Mesendoderm (in vitro differentiated cells): ENCODE data around the gene MYO6.

ENCODE experiments used
- DNase-seq: peaks from one replicate; pipeline ENCODE4 v3.0.0; 2013
- H2AK5ac ChIP-seq: 2 replicates; pipeline ENCODE4 v1.6.1; 2013; ENCODE audit warnings: low read length, inconsistent platforms
- H2BK120ac ChIP-seq: 2 replicates; pipeline ENCODE4 v1.6.1; 2013; ENCODE audit warnings: low read depth, mild to moderate bottlenecking, low read length, moderate library complexity, mixed read lengths
- H2BK15ac ChIP-seq: replicated peaks from 2 replicates; pipeline ENCODE4 v1.6.1; 2013; ENCODE audit warnings: low read depth, mild to moderate bottlenecking, moderate library complexity
- H2BK5ac ChIP-seq: 2 replicates; pipeline ENCODE4 v1.6.1; 2013; ENCODE audit warnings: low read length, inconsistent platforms
- H3K18ac ChIP-seq: 2 replicates; pipeline ENCODE4 v1.6.1; 2013; ENCODE audit warnings: mild to moderate bottlenecking, low read length, mixed read lengths
- H3K23ac ChIP-seq: one replicate; pipeline ENCODE4 v1.6.1; 2013; ENCODE audit warnings: low read length
- H3K27ac ChIP-seq: 2 replicates; pipeline ENCODE4 v1.5.1; 2013; ENCODE audit warnings: low read depth, mild to moderate bottlenecking, inconsistent platforms, low read length, moderate library complexity
- H3K27me3 ChIP-seq: 2 replicates; pipeline ENCODE4 v1.6.1; 2013; ENCODE audit warnings: low read length, control low read depth, mild to moderate bottlenecking, inconsistent platforms; ENCODE audit not compliant: insufficient read depth, poor library complexity
- H3K36me3 ChIP-seq: 2 replicates; pipeline ENCODE4 v1.6.1; 2013; ENCODE audit warnings: low read length, inconsistent platforms; ENCODE audit not compliant: control insufficient read depth, insufficient read depth
- H3K4ac ChIP-seq: one replicate; pipeline ENCODE4 v1.6.1; 2013; ENCODE audit warnings: low read depth, mild to moderate bottlenecking, low read length, moderate library complexity
- H3K4me1 ChIP-seq: 2 replicates; pipeline ENCODE4 v1.6.1; 2013; ENCODE audit warnings: low read depth, low read length, inconsistent platforms; ENCODE audit not compliant: control insufficient read depth
- H3K4me2 ChIP-seq: 2 replicates; pipeline ENCODE4 v1.6.1; 2013; ENCODE audit warnings: low read length
- H3K4me3 ChIP-seq: 2 replicates; pipeline ENCODE4 v1.5.1; 2013; ENCODE audit warnings: mild to moderate bottlenecking, low read length
- H3K56ac ChIP-seq: one replicate; pipeline ENCODE4 v1.6.1; 2013; ENCODE audit warnings: low read length
- H3K79me1 ChIP-seq: 2 replicates; pipeline ENCODE4 v1.6.1; 2013; ENCODE audit warnings: low read length, inconsistent platforms
- H3K79me2 ChIP-seq: 2 replicates; pipeline ENCODE4 v1.6.1; 2013; ENCODE audit warnings: mild to moderate bottlenecking, low read length; ENCODE audit not compliant: control insufficient read depth, insufficient read depth
- H3K9ac ChIP-seq: 2 replicates; pipeline ENCODE4 v1.6.1; 2013; ENCODE audit warnings: low read length, inconsistent platforms
- H4K5ac ChIP-seq: one replicate; pipeline ENCODE4 v1.6.1; 2013; ENCODE audit warnings: low read length
- H4K8ac ChIP-seq: one replicate; pipeline ENCODE4 v1.6.1; 2013; ENCODE audit warnings: low read depth, mild to moderate bottlenecking, control low read depth, low read length, moderate library complexity
- WGBS: extraction: QIAGEN DNeasy Blood & Tissue Kit; methylation state at CpG from one replicate; pipeline ENCODE4 v1.1.7; 2013; ENCODE audit warnings: low lambda C conversion rate, missing lambda C conversion rate; ENCODE audit not compliant: insufficient coverage; ENCODE audit errors: extremely low coverage; 5-methylcytosine and 5-hydroxymethylcytosine counted together

Gene MYO6

GRCh38 chr6:75757295-75757694 is 8.3 kb downstream of the MYO6 start:
- Histone ChIP-seq H3K4ac (no peak overlapping the region), H2BK5ac (no peak overlapping the region), H3K56ac (no peak overlapping the region), H4K5ac (no peak overlapping the region), H2AK5ac (no peak overlapping the region), H2BK120ac (no peak overlapping the region), H3K27me3 (no peaks in the 10 kb centered on the region), H3K27ac (no peak overlapping the region), H3K79me1 (no peaks in the 10 kb centered on the region), H3K18ac (no peak overlapping the region), H4K8ac (no peak overlapping the region), H3K36me3 (no peaks in the 10 kb centered on the region), H3K4me3 (no peak overlapping the region), H3K79me2 (no peaks in the 10 kb centered on the region), H3K4me2 (no peak overlapping the region), H2BK15ac (no peak overlapping the region), H3K4me1 (no peaks in the 10 kb centered on the region), H3K23ac (no peak overlapping the region), H3K9ac (no peak overlapping the region)
- no CpG with 5 or more reads among the region's 3 CpGs for WGBS
- DNase-seq, result no peak

GRCh38 chr6:75758061-75758460 is 9.0 kb downstream of the MYO6 start:
- WGBS, result no CpG with 5 or more reads among the region's 5 CpGs
- H3K27me3 ChIP-seq, result no peaks in the 10 kb centered on the region
- H3K4me1 ChIP-seq, result no peaks in the 10 kb centered on the region
- no peak overlapping the region for H3K4ac ChIP-seq
- no peak overlapping the region for H3K4me3 ChIP-seq
- H3K9ac ChIP-seq, result no peak overlapping the region
- H3K36me3 ChIP-seq, result no peaks in the 10 kb centered on the region
- no peak overlapping the region for H3K4me2 ChIP-seq
- H4K8ac ChIP-seq, result no peak overlapping the region
- no peak overlapping the region for H2AK5ac ChIP-seq
- H2BK5ac ChIP-seq, result no peak overlapping the region
- no peak overlapping the region for H3K23ac ChIP-seq
- H2BK120ac ChIP-seq, result no peak overlapping the region
- no peak overlapping the region for H2BK15ac ChIP-seq
- H3K79me2 ChIP-seq, result no peaks in the 10 kb centered on the region
- no peaks in the 10 kb centered on the region for H3K79me1 ChIP-seq
- H3K27ac ChIP-seq, result no peak overlapping the region
- no peak overlapping the region for H3K56ac ChIP-seq
- no peak for DNase-seq
- H4K5ac ChIP-seq, result no peak overlapping the region
- no peak overlapping the region for H3K18ac ChIP-seq

- no peak overlapping the region for H2BK15ac ChIP-seq
- no peaks in the 10 kb centered on the region for H3K79me2 ChIP-seq
- no peak overlapping the region for H3K4me3 ChIP-seq
- H3K4ac ChIP-seq, result no peak overlapping the region
- H3K56ac ChIP-seq, result no peak overlapping the region
- H3K4me2 ChIP-seq, result no peak overlapping the region
- DNase-seq, result peak; percentile 3
- H4K8ac ChIP-seq, result no peak overlapping the region
- no peak overlapping the region for H2BK120ac ChIP-seq
- H3K27me3 ChIP-seq, result no peaks in the 10 kb centered on the region
- no peak overlapping the region for H4K5ac ChIP-seq
- no peak overlapping the region for H3K23ac ChIP-seq
- no peaks in the 10 kb centered on the region for H3K36me3 ChIP-seq
- no peak overlapping the region for H3K18ac ChIP-seq
- H3K79me1 ChIP-seq, result no peaks in the 10 kb centered on the region
- WGBS, result no CpG with 5 or more reads among the region's 5 CpGs
- no peak overlapping the region for H2AK5ac ChIP-seq
- H3K27ac ChIP-seq, result no peak overlapping the region
- no peak overlapping the region for H2BK5ac ChIP-seq
- H3K4me1 ChIP-seq, result no peaks in the 10 kb centered on the region
- H3K9ac ChIP-seq, result no peak overlapping the region
Measured at GRCh38 chr6:75759207-75759606, 10.2 kb downstream of the MYO6 start.

- no peak overlapping the region for H3K4ac ChIP-seq
- no peak overlapping the region for H3K56ac ChIP-seq
- no peak overlapping the region for H4K8ac ChIP-seq
- no peak overlapping the region for H2BK5ac ChIP-seq
- no peak overlapping the region for H3K18ac ChIP-seq
- no peaks in the 10 kb centered on the region for H3K4me1 ChIP-seq
- no peak overlapping the region for H4K5ac ChIP-seq
- no peak overlapping the region for H3K9ac ChIP-seq
- H3K27ac ChIP-seq, result no peak overlapping the region
- H3K23ac ChIP-seq, result no peak overlapping the region
- no peak overlapping the region for H2BK15ac ChIP-seq
- H3K4me3 ChIP-seq, result no peak overlapping the region
- H3K79me1 ChIP-seq, result no peaks in the 10 kb centered on the region
- WGBS, result no CpG with 5 or more reads among the region's 1 CpG
- H3K27me3 ChIP-seq, result no peaks in the 10 kb centered on the region
- H3K36me3 ChIP-seq, result no peaks in the 10 kb centered on the region
- H2BK120ac ChIP-seq, result no peak overlapping the region
- no peak overlapping the region for H2AK5ac ChIP-seq
- no peak for DNase-seq
- H3K79me2 ChIP-seq, result no peaks in the 10 kb centered on the region
- H3K4me2 ChIP-seq, result no peak overlapping the region
Measured at GRCh38 chr6:75760320-75760719, 11.3 kb downstream of the MYO6 start.

GRCh38 chr6:75761489-75761888 is 12.4 kb downstream of the MYO6 start:
- Histone ChIP-seq H3K18ac (no peak overlapping the region), H3K79me2 (no peaks in the 10 kb centered on the region), H3K4me2 (no peak overlapping the region), H3K23ac (no peak overlapping the region), H3K36me3 (no peaks in the 10 kb centered on the region), H2BK120ac (no peak overlapping the region), H3K4ac (no peak overlapping the region), H3K4me3 (no peak overlapping the region), H2BK15ac (no peak overlapping the region), H3K27me3 (no peaks in the 10 kb centered on the region), H3K27ac (no peak overlapping the region), H3K9ac (no peak overlapping the region), H3K79me1 (no peaks in the 10 kb centered on the region), H3K56ac (no peak overlapping the region), H4K5ac (no peak overlapping the region), H3K4me1 (no peaks in the 10 kb centered on the region), H2BK5ac (no peak overlapping the region), H2AK5ac (no peak overlapping the region), H4K8ac (no peak overlapping the region)
- WGBS, result no CpG with 5 or more reads among the region's 1 CpG
- no peak for DNase-seq

- Histone ChIP-seq H2BK120ac (no peak overlapping the region), H3K4me1 (no peaks in the 10 kb centered on the region), H3K79me2 (no peaks in the 10 kb centered on the region), H3K9ac (no peak overlapping the region), H3K27me3 (no peaks in the 10 kb centered on the region), H4K5ac (no peak overlapping the region), H3K18ac (no peak overlapping the region), H3K36me3 (no peaks in the 10 kb centered on the region), H4K8ac (no peak overlapping the region), H3K4me3 (no peak overlapping the region), H2BK5ac (no peak overlapping the region), H2AK5ac (no peak overlapping the region), H2BK15ac (no peak overlapping the region), H3K4me2 (no peak overlapping the region), H3K27ac (no peak overlapping the region), H3K79me1 (no peaks in the 10 kb centered on the region), H3K56ac (no peak overlapping the region), H3K4ac (no peak overlapping the region), H3K23ac (no peak overlapping the region)
- WGBS, result no CpG with 5 or more reads among the region's 8 CpGs
- DNase-seq, result no peak
Measured at GRCh38 chr6:75762063-75762462, 13.0 kb downstream of the MYO6 start.
